HepG2 (cell line): ENCODE data around the gene JPH4. TPM values are rescaled to one million over a fixed set of nuclear protein-coding genes. Genes with fewer than 3 reads are reported as not detected.
A peak's percentile ranks its signal among the peaks of the same experiment; 100 is the strongest.

Experiments used
- CENPBD1 ChIP-seq: sonication (generic); formaldehyde crosslinking; IDR thresholded peaks from 2 replicates; pipeline ENCODE4 v1.8.0; 2022; ENCODE audit warnings: missing genetic modification reagents, low read depth, mild to moderate bottlenecking, borderline replicate concordance
- HCFC1 ChIP-seq: fragments of 150-350 bp; IDR thresholded peaks from 2 replicates; pipeline ENCODE4 v1.6.1; 2014; ENCODE audit warnings: low read depth, low read length
- HDAC6 ChIP-seq: fragments of 200-600 bp; sonication (generic); IDR thresholded peaks from 2 replicates; pipeline ENCODE4 v1.7.0; 2017; ENCODE audit warnings: mild to moderate bottlenecking, antibody characterized with exemption, low read length, low read depth
- HOXA9 ChIP-seq: sonication (generic); formaldehyde crosslinking; IDR thresholded peaks from 2 replicates; pipeline ENCODE4 v1.8.1; 2022; ENCODE audit warnings: missing genetic modification reagents, mild to moderate bottlenecking, moderate library complexity, borderline replicate concordance
- KDM2A ChIP-seq: sonication (generic); formaldehyde crosslinking; IDR thresholded peaks from 2 replicates; pipeline ENCODE4 v1.4.0; 2020; ENCODE audit warnings: low read depth, missing genetic modification reagents, borderline replicate concordance
- REST ChIP-seq, 2 experiments: IDR thresholded peaks; 2 replicates each; pipeline ENCODE4 v1.6.1; 2011 to 2012; ENCODE audit warnings: low read length in 2 of 2, borderline replicate concordance in 1 of 2, low read depth in 1 of 2, mild to moderate bottlenecking in 1 of 2, moderate library complexity in 1 of 2
- SRY ChIP-seq: sonication (generic); formaldehyde crosslinking; IDR thresholded peaks from 2 replicates; pipeline ENCODE4 v1.8.0; 2022; ENCODE audit warnings: mild to moderate bottlenecking, missing genetic modification reagents
- USF2 ChIP-seq, 2 experiments: sonication (generic) in 1 of 2; formaldehyde crosslinking in 1 of 2; IDR thresholded peaks; 2 replicates each; pipeline versions ENCODE4 v1.5.1 to v1.6.1; 2011 to 2020; ENCODE audit warnings: borderline replicate concordance in 1 of 2, low read depth in 1 of 2, low read length in 1 of 2, mild to moderate bottlenecking in 1 of 2, missing genetic modification reagents in 1 of 2, moderate library complexity in 1 of 2
- ZFAT ChIP-seq: sonication (generic); formaldehyde crosslinking; conservative IDR thresholded peaks from 2 replicates; pipeline ENCODE4 v1.8.1; 2023; ENCODE audit warnings: missing genetic modification reagents, inconsistent platforms
- ZFP1 ChIP-seq: IDR thresholded peaks from 2 replicates; pipeline ENCODE4 v1.6.1; 2016
- ZNF318 ChIP-seq: sonication (generic); formaldehyde crosslinking; IDR thresholded peaks from 2 replicates; pipeline ENCODE4 v1.4.0; 2020; ENCODE audit warnings: mild to moderate bottlenecking, missing genetic modification reagents
- ZNF326 ChIP-seq: sonication (generic); formaldehyde crosslinking; IDR thresholded peaks from 2 replicates; pipeline ENCODE4 v1.4.0; 2020; ENCODE audit warnings: missing genetic modification reagents, borderline replicate concordance
- ZNF367 ChIP-seq: sonication (generic); formaldehyde crosslinking; IDR thresholded peaks from 2 replicates; pipeline ENCODE4 v1.4.0; 2020; ENCODE audit warnings: missing genetic modification reagents, borderline replicate concordance
- ZNF709 ChIP-seq: sonication (generic); formaldehyde crosslinking; IDR thresholded peaks from 2 replicates; pipeline ENCODE4 v1.5.0; 2020; ENCODE audit warnings: mild to moderate bottlenecking, missing genetic modification reagents
- polyA plus RNA-seq, 8 experiments: library from polyadenylated mRNA; depleted of rRNA in 3 of 8; stranded (reverse) in 7 of 8; unstranded in 1 of 8; fragments of >200 nt; fragmentation: Illumina TruSeq in 4 of 8; extraction: Trizol in 4 of 8; gene quantifications; 2 replicates each; pipeline versions ENCODE4 v1.2.1 to v1.2.3, GENCODE V29; 2011 to 2016; ENCODE audit warnings: low read depth in 4 of 8, missing spikeins in 1 of 8, mixed read lengths in 1 of 8; ENCODE audit not compliant: insufficient read depth in 1 of 8
- total RNA-seq, 5 experiments: library from RNA; depleted of rRNA; stranded (reverse); fragments of >200 nt; fragmentation: Illumina TruSeq; extraction: Trizol; gene quantifications; 2 replicates each; pipeline ENCODE4 v1.2.3, GENCODE V29; 2016; ENCODE audit warnings: low read depth in 1 of 5

JPH4 gene
- total and polyA plus RNA-seq, 2 of the 13 experiments (the other 11 are each of a cell fraction or from before 2014, with no cell fraction given) = 0.08 to 0.22 TPM

- peak; percentile 31; the same call in 1 of the 2 replicates for TF ChIP-seq ZNF318 (CRISPR knock-in tag)
- TF ChIP-seq ZNF367 = no peak
- TF ChIP-seq ZFP1 (CRISPR knock-in tag) = no peak
- no peak for TF ChIP-seq SRY (CRISPR knock-in tag)
- TF ChIP-seq ZNF326 (CRISPR knock-in tag) = no peak
- TF ChIP-seq USF2 (IDR thresholded peaks at IDR 0.05; ENCODE audit: low read depth, low read length) = no peak
- no peak for TF ChIP-seq USF2 (CRISPR knock-in tag; IDR thresholded peaks at IDR 0.05; ENCODE audit: borderline replicate concordance)
- TF ChIP-seq HDAC6 = no peak
- no peak for TF ChIP-seq REST (IDR thresholded peaks at IDR 0.05; ENCODE audit: borderline replicate concordance in 1 of 2, low read depth in 1 of 2, low read length in 2 of 2)
- TF ChIP-seq KDM2A (CRISPR knock-in tag) = no peak; the same call in 1 of the 2 replicates
- no peak for TF ChIP-seq ZFAT
- TF ChIP-seq CENPBD1 (CRISPR knock-in tag) = no peak
- TF ChIP-seq ZNF709 (CRISPR knock-in tag) = no peak
- TF ChIP-seq HCFC1 = no peak
- TF ChIP-seq HOXA9 = 0 out of 2 replicates have a peak, but pooled peaks have one; percentile 34
Observed at GRCh38 chr14:23559926-23560520, 18.6 kb downstream of the JPH4 start (continued).
